BE2C (cell line): ENCODE results near the gene AMDHD2. TPM values are rescaled to one million over a fixed set of nuclear protein-coding genes. Genes with fewer than 3 reads are reported as not detected.

Experiments
- DNase-seq: peaks from one replicate; pipeline ENCODE4 v3.0.0-alpha.2; 2020
- H3K27me3 ChIP-seq: fragments of 250-450 bp; sonication (Bioruptor Pico); 2 replicates; pipeline ENCODE4 v1.5.1; 2020; ENCODE audit warnings: mild to moderate bottlenecking
- H3K36me3 ChIP-seq: fragments of 250-450 bp; sonication (Bioruptor Pico); 2 replicates; pipeline ENCODE4 v1.5.1; 2020; ENCODE audit warnings: mild to moderate bottlenecking
- H3K4me1 ChIP-seq: fragments of 250-450 bp; sonication (Bioruptor Pico); 2 replicates; pipeline ENCODE4 v1.5.1; 2020
- H3K4me3 ChIP-seq: 2 replicates; pipeline ENCODE4 v1.5.1; 2011; ENCODE audit warnings: low read depth, low read length
- H3K9me3 ChIP-seq: fragments of 250-450 bp; sonication (Bioruptor Pico); 2 replicates; pipeline ENCODE4 v1.5.1; 2020
- CTCF ChIP-seq: IDR thresholded peaks from 2 replicates; pipeline ENCODE4 v1.5.1; 2012; ENCODE audit warnings: mild to moderate bottlenecking, low read depth, low read length
- polyA plus RNA-seq: library from polyadenylated mRNA; unstranded; fragments of >200 nt; gene quantifications from one replicate; pipeline ENCODE4 v1.2.1, GENCODE V29; 2012; ENCODE audit warnings: low read depth, missing spikeins; ENCODE audit not compliant: insufficient read length, insufficient read depth

Gene AMDHD2, protein sequence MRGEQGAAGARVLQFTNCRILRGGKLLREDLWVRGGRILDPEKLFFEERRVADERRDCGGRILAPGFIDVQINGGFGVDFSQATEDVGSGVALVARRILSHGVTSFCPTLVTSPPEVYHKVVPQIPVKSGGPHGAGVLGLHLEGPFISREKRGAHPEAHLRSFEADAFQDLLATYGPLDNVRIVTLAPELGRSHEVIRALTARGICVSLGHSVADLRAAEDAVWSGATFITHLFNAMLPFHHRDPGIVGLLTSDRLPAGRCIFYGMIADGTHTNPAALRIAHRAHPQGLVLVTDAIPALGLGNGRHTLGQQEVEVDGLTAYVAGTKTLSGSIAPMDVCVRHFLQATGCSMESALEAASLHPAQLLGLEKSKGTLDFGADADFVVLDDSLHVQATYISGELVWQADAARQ
- polyA plus RNA-seq, result 39.4 TPM

GRCh38 chr16:2520097-2520783 is at the start of gene AMDHD2:
AMDHD2 (plus strand) TSS chr16:2520371; CDS start chr16:2520459, 88 bp downstream.
- no peak for TF ChIP-seq CTCF
- Histone ChIP-seq H3K4me3 (peak within 1 kb of the TSS; percentile 73), H3K4me1 (peaks cover 3% of the 10 kb centered on the region; the same call in 1 of the 2 replicates), H3K36me3 (peaks cover 32% of the 10 kb centered on the region), H3K9me3 (no peaks in the 10 kb centered on the region), H3K27me3 (no peaks in the 10 kb centered on the region)
- DNase-seq, result peak; percentile 95

DNA sequence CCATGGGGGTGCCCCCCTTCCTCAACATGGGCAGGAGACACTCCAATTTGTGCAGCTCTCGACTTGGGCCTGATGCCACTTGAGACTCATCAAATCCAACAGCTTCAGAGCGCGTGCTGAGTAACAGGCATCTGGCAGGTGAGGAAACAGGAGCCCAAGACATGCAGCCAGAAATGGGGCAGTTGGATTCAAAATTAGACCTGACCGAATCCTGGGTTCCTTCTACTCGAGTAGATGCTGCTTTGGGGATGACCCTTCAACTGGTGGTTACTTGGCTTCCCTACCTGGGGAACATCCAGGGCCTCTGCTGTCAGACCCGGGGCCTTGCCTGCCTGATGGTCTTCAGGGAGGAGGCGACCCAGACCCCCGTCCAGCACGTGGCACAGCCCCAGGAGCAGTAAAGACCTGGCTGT is 49.6 kb upstream of the AMDHD2 start:
- Histone ChIP-seq H3K27me3 (no peaks in the 10 kb centered on the region), H3K36me3 (0 out of 2 replicates have a peak, but pooled peaks cover 5% of the 10 kb centered on the region), H3K9me3 (no peaks in the 10 kb centered on the region), H3K4me1 (peaks cover 34% of the 10 kb centered on the region), H3K4me3 (peak overlapping the region; percentile 0; the same call in 1 of the 2 replicates)
- no peak for DNase-seq
- TF ChIP-seq CTCF, result no peak

GRCh38 chr16:2471016-2471652 is 49.0 kb upstream of the AMDHD2 start, which contains the start of gene NTN3:
NTN3 (plus strand) TSS chr16:2471297; CDS start chr16:2471702, 405 bp downstream.
- H3K27me3 ChIP-seq, result no peaks in the 10 kb centered on the region
- H3K36me3 ChIP-seq, result 0 out of 2 replicates have a peak, but pooled peaks cover 5% of the 10 kb centered on the region
- peak within 1 kb of the TSS; percentile 43 for H3K4me3 ChIP-seq
- peaks cover 34% of the 10 kb centered on the region for H3K4me1 ChIP-seq
- no peak for TF ChIP-seq CTCF
- DNase-seq, result peak; percentile 86
- H3K9me3 ChIP-seq, result no peaks in the 10 kb centered on the region

DNA sequence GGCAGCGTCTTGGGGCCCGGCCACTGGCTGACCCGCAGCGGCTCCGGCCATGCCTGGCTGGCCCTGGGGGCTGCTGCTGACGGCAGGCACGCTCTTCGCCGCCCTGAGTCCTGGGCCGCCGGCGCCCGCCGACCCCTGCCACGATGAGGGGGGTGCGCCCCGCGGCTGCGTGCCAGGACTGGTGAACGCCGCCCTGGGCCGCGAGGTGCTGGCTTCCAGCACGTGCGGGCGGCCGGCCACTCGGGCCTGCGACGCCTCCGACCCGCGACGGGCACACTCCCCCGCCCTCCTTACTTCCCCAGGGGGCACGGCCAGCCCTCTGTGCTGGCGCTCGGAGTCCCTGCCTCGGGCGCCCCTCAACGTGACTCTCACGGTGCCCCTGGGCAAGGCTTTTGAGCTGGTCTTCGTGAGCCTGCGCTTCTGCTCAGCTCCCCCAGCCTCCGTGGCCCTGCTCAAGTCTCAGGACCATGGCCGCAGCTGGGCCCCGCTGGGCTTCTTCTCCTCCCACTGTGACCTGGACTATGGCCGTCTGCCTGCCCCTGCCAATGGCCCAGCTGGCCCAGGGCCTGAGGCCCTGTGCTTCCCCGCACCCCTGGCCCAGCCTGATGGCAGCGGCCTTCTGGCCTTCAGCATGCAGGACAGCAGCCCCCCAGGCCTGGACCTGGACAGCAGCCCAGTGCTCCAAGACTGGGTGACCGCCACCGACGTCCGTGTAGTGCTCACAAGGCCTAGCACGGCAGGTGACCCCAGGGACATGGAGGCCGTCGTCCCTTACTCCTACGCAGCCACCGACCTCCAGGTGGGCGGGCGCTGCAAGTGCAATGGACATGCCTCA is 48.3 kb upstream of the AMDHD2 start:
- Histone ChIP-seq H3K36me3 (0 out of 2 replicates have a peak, but pooled peaks cover 5% of the 10 kb centered on the region), H3K4me3 (peak overlapping the region; percentile 43), H3K9me3 (no peaks in the 10 kb centered on the region), H3K27me3 (no peaks in the 10 kb centered on the region), H3K4me1 (peaks cover 38% of the 10 kb centered on the region)
- TF ChIP-seq CTCF, result no peak
- no peak for DNase-seq

GRCh38 chr16:2472488-2472864 is 47.7 kb upstream of the AMDHD2 start:
- H3K36me3 ChIP-seq, result 0 out of 2 replicates have a peak, but pooled peaks cover 5% of the 10 kb centered on the region
- H3K4me1 ChIP-seq, result peaks cover 33% of the 10 kb centered on the region
- no peak for TF ChIP-seq CTCF
- no peak for DNase-seq
- H3K9me3 ChIP-seq, result no peaks in the 10 kb centered on the region
- H3K4me3 ChIP-seq, result no peak overlapping the region
- H3K27me3 ChIP-seq, result no peaks in the 10 kb centered on the region
